ENCODE measurements around the gene SPATA24.
"Not testable (repeated sequence)": the region's sequence is repeated elsewhere in the genome, so short reads cannot be mapped to it uniquely, and the experiment has no call there.

Gene SPATA24

DNA sequence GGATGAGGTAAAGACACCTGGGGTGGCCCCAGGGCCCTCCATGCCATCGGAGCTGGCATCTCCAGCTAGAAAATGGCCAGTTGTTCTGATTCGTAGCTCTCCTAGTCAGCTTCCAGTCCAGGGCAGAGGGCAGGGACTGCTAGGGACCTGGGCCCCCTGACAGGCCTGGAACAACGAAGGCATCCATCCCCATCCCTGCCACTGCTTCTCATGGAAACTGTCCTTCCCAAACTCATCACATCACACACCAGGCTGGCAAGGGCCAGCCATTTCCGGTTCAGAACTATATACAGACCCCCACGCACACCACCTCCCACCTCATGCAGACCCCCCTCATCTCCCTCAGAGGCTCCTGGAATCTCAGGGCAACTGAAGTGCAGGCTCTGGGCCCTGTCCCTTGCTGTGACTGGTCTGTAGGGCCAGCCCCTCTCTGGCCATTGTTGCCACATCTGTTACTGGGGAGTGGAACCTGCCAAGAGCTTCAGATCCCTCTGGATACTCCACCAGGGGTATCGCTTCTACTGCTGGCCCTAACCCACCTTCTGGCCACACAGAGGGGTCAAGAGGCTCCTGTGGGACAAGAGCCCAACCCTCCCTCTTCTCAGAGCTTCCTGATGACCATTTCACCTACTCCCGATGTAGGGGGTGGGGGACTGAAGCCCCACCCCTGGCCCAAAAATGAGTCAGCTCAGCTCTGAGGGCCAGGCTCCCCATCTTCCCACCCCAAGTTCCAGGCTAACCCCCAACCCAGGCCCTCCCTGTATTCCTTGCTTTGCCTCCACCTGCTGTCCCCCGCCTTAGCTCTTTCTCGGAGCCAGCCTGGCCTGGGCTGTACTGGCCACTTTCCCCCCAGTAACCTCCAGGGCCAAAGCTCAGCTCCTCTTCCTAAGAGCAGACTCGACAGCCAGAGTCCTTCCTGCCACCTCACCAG, 13.0 kb downstream of the SPATA24 start:
- no peak for DNase-seq (ENCODE audit: low read depth)
- H3K4me3 ChIP-seq (ENCODE audit: low read depth, low read length), result no peak overlapping the region

DNA sequence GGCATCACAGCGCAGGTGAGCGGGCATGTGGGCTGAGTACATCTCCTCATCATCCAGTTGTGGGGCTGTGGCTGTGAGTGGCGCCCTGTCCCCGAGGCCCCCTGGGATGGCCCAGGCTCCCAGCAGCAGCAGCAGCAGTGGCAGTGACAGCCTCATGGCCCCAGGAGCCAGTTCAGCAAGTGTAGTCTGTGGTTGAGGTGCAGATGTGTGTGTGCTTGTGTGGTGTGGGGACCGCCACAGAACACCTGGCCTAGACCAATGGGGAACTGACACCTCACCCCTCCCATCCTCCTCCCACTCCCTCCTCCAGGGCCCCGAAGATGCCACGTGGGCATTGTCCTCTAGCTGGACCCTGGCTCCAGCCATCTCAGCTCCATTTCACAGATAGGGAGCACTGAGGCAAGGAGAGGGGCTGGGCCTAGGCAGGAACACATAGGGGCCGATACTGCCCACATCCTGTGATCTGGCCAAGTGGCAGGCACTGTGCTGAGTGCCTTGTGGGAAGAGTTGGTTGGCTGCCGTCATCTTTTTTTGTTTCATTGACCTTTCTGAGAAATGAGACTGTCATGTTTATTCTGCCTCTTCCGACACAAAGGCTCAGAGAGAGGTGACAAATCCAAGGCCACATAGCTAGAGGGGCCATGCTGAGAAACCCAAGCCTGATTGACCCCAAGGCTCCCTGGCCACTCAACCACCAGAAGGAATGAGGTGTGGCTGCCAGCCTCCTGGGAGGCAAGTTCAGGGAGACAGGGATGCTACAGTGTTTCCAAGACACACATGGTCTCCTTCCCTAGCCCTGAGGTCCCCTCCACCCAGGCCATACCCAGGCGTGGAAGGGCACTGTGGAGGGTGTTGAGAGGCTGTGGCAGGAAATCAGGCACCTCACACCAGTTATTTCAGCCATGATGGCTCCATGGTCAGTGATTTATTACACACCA, 13.9 kb downstream of the SPATA24 start, which contains the start of gene MZB1:
MZB1 (minus strand) TSS at position 213 of the 938 bp plus-strand sequence; CDS start at position 156, 57 bp downstream.
- no peak for DNase-seq (ENCODE audit: low read depth)
- TF ChIP-seq, protein P1, sequence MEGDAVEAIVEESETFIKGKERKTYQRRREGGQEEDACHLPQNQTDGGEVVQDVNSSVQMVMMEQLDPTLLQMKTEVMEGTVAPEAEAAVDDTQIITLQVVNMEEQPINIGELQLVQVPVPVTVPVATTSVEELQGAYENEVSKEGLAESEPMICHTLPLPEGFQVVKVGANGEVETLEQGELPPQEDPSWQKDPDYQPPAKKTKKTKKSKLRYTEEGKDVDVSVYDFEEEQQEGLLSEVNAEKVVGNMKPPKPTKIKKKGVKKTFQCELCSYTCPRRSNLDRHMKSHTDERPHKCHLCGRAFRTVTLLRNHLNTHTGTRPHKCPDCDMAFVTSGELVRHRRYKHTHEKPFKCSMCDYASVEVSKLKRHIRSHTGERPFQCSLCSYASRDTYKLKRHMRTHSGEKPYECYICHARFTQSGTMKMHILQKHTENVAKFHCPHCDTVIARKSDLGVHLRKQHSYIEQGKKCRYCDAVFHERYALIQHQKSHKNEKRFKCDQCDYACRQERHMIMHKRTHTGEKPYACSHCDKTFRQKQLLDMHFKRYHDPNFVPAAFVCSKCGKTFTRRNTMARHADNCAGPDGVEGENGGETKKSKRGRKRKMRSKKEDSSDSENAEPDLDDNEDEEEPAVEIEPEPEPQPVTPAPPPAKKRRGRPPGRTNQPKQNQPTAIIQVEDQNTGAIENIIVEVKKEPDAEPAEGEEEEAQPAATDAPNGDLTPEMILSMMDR (IDR thresholded peaks at IDR 0.05; ENCODE audit: control insufficient read depth, extremely low read depth, insufficient read depth), result no peak

More for the DNA sequence above, 13.0 kb downstream of the SPATA24 start:
- TF ChIP-seq, protein P1 (IDR thresholded peaks at IDR 0.05; ENCODE audit: control insufficient read depth, extremely low read depth, insufficient read depth), result no peak

DNA sequence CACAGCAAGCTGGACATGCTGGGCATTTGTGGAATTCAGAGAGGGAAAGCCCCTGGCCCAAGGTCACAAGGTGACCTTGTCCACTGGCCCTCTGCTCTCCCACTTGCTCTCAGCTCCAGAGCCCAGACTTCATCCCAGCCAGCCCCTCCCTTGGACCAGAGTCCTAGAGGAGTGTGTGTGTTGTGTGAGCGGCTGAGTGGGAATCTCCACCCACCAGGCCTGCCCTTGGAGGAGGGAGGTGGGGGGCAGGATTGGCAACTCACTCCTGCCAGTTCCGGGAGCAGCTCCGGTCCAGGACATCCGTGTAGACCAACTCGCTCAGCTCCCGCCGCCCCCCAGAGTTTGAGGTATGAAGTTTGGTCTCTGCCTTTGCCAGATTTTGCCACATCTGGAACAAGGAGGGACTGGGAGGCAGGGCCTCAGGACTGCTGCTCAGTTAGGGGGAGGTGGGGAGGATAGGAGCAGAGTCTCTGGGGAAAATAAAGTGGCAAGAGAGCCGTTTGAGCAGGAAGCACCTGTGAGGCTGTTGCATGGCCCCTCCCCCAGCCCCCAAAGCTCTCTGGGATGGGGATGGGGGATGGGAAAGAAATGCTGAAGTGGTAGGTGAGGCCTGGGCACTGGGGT, 15.6 kb downstream of the SPATA24 start:
- TF ChIP-seq, protein P1 (IDR thresholded peaks at IDR 0.05; ENCODE audit: control insufficient read depth, extremely low read depth, insufficient read depth), result no peak
- DNase-seq (ENCODE audit: low read depth), result peak; percentile 72
- peak overlapping the region; percentile 64 for H3K4me3 ChIP-seq (ENCODE audit: low read depth, low read length)

More for the DNA sequence above, 13.9 kb downstream of the SPATA24 start, which contains the start of gene MZB1:
- H3K4me3 ChIP-seq (ENCODE audit: low read depth, low read length), result peak within 1 kb of the TSS; percentile 64

DNA sequence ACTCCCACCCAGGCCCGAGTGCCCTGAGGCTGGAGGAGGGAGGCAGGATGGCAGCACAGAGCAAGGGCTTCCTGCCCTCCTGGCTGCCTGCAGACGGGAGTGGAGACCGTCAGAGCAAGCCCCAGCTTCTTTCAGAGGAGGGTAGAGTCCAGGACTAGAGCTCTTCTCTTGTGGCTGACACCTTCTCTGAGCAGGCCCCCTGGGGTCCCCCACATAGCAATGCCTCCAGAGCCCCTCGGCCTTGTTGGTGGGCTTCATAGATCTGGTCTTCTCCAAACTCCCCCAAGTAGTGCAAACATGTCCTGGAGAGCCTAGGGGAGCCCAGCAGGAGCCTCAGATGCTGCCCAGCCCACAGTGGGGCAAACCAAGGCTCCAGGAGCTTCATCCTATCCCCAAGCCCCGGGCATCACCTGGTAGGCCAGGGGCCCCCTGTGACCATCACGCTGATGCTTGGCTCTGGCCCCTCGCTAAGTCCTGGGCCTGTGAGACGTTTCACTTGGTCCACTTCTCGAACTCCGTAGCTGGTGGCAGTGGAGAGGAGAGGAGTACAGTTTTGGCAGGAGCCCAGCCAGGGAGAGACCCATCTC, 16.2 kb downstream of the SPATA24 start:
- TF ChIP-seq, protein P1 (IDR thresholded peaks at IDR 0.05; ENCODE audit: control insufficient read depth, extremely low read depth, insufficient read depth), result no peak
- DNase-seq (ENCODE audit: low read depth), result no peak
- peak overlapping the region; percentile 64 for H3K4me3 ChIP-seq (ENCODE audit: low read depth, low read length)

DNA sequence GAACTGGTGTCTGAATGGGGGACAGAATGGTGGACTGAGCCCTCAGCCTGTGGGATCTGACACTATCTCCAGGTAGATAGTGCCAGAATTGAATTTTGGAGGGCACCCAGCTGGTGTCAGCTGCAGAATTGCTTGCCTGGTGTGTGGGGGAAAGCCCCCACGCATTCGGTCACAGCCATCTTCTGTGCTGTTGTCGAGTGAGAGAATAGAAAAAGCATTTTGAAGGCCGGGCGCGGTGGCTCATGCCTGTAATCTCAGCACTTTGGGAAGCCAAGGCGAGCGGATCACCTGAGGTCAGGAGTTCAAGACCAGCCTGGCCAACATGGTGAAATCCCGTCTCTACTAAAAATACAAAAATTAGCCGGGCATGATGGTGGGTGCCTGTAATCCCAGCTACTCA, 16.9 kb downstream of the SPATA24 start:
- not testable (repeated sequence) for H3K4me3 ChIP-seq (ENCODE audit: low read depth, low read length); DNase-seq (ENCODE audit: low read depth)

DNA sequence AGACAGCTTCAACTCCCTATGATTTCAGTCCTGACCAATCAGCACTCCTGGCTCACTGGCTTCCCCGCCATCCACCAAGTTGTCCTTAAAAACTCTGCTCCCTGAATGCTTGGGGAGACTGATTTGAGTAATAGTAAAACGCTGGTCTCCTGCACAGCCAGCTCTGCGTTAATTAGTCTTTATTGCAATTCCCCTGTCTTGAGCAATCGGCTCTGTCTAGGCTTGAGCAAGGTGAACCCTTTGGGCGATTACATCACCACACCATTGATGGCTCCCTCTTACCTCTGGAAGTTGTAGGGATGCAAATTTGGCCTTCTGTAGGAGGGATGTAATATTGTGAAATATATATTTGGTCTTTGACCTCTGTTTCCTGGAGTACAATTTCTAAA, 17.8 kb downstream of the SPATA24 start:
- DNase-seq (ENCODE audit: low read depth), result no peak
- H3K4me3 ChIP-seq (ENCODE audit: low read depth, low read length), result no peak overlapping the region
- TF ChIP-seq, protein P1 (IDR thresholded peaks at IDR 0.05; ENCODE audit: control insufficient read depth, extremely low read depth, insufficient read depth), result no peak

Measured in LNCaP clone FGC (cell line).